ENCODE data around the gene PHYKPL.
"Not testable (repeated sequence)": the region's sequence is repeated elsewhere in the genome, so short reads cannot be mapped to it uniquely, and the experiment has no call there.

PHYKPL gene

GRCh38 chr5:178272591-178272990, 40.0 kb upstream of the PHYKPL start:
- DNase-seq: no peak
- TF ChIP-seq GATA1 (IDR thresholded peaks at IDR 0.05; ENCODE audit: low read depth, low read length): no peak
- TF ChIP-seq POLR2A (IDR thresholded peaks at IDR 0.05; ENCODE audit: low read length): no peak

- no peak for TF ChIP-seq POLR2A (IDR thresholded peaks at IDR 0.05; ENCODE audit: low read length)
- no peak for TF ChIP-seq GATA1 (IDR thresholded peaks at IDR 0.05; ENCODE audit: low read depth, low read length)
- no peak for DNase-seq
Observed at GRCh38 chr5:178271726-178272479, 39.3 kb upstream of the PHYKPL start.

- TF ChIP-seq POLR2A (IDR thresholded peaks at IDR 0.05; ENCODE audit: low read length): no peak
- no peak for TF ChIP-seq GATA1 (IDR thresholded peaks at IDR 0.05; ENCODE audit: low read depth, low read length)
- no peak for DNase-seq
Observed at GRCh38 chr5:178271231-178271630, 38.6 kb upstream of the PHYKPL start.

GRCh38 chr5:178269499-178269898, 36.9 kb upstream of the PHYKPL start:
- no peak for DNase-seq
- TF ChIP-seq GATA1 (IDR thresholded peaks at IDR 0.05; ENCODE audit: low read depth, low read length): no peak
- no peak for TF ChIP-seq POLR2A (IDR thresholded peaks at IDR 0.05; ENCODE audit: low read length)

- TF ChIP-seq GATA1 (IDR thresholded peaks at IDR 0.05; ENCODE audit: low read depth, low read length) (no peak), POLR2A (IDR thresholded peaks at IDR 0.05; ENCODE audit: low read length) (no peak)
Observed at GRCh38 chr5:178267876-178268275, 35.3 kb upstream of the PHYKPL start.

GRCh38 chr5:178267245-178267644, 34.6 kb upstream of the PHYKPL start:
- DNase-seq: no peak
- TF ChIP-seq GATA1 (IDR thresholded peaks at IDR 0.05; ENCODE audit: low read depth, low read length): no peak
- TF ChIP-seq POLR2A (IDR thresholded peaks at IDR 0.05; ENCODE audit: low read length): no peak

More at GRCh38 chr5:178267876-178268275, 35.3 kb upstream of the PHYKPL start:
- DNase-seq: no peak

GRCh38 chr5:178266581-178266980, 34.0 kb upstream of the PHYKPL start:
- no peak for DNase-seq
- TF ChIP-seq POLR2A (IDR thresholded peaks at IDR 0.05; ENCODE audit: low read length): no peak
- TF ChIP-seq GATA1 (IDR thresholded peaks at IDR 0.05; ENCODE audit: low read depth, low read length): no peak

GRCh38 chr5:178265746-178266145, 33.1 kb upstream of the PHYKPL start:
- DNase-seq: no peak
- no peak for TF ChIP-seq GATA1 (IDR thresholded peaks at IDR 0.05; ENCODE audit: low read depth, low read length)
- no peak for TF ChIP-seq POLR2A (IDR thresholded peaks at IDR 0.05; ENCODE audit: low read length)

GRCh38 chr5:178264044-178264443, 31.4 kb upstream of the PHYKPL start:
- TF ChIP-seq GATA1 (IDR thresholded peaks at IDR 0.05; ENCODE audit: low read depth, low read length): no peak
- no peak for TF ChIP-seq POLR2A (IDR thresholded peaks at IDR 0.05; ENCODE audit: low read length)
- no peak for DNase-seq

GRCh38 chr5:178261666-178262600, 29.3 kb upstream of the PHYKPL start:
- no peak for DNase-seq
- TF ChIP-seq GATA1 (IDR thresholded peaks at IDR 0.05; ENCODE audit: low read depth, low read length) (no peak), POLR2A (IDR thresholded peaks at IDR 0.05; ENCODE audit: low read length) (no peak)

GRCh38 chr5:178259623-178260536, 27.3 kb upstream of the PHYKPL start:
- no peak for TF ChIP-seq GATA1 (IDR thresholded peaks at IDR 0.05; ENCODE audit: low read depth, low read length)
- TF ChIP-seq POLR2A (IDR thresholded peaks at IDR 0.05; ENCODE audit: low read length): no peak
- no peak for DNase-seq

GRCh38 chr5:178257650-178258049, 25.0 kb upstream of the PHYKPL start:
- DNase-seq: no peak
- TF ChIP-seq POLR2A (IDR thresholded peaks at IDR 0.05; ENCODE audit: low read length) (no peak), GATA1 (IDR thresholded peaks at IDR 0.05; ENCODE audit: low read depth, low read length) (no peak)

- no peak for DNase-seq
- TF ChIP-seq POLR2A (IDR thresholded peaks at IDR 0.05; ENCODE audit: low read length): no peak
- TF ChIP-seq GATA1 (IDR thresholded peaks at IDR 0.05; ENCODE audit: low read depth, low read length): no peak
Observed at GRCh38 chr5:178256746-178257145, 24.1 kb upstream of the PHYKPL start.

- DNase-seq: not testable (repeated sequence)
Observed at GRCh38 chr5:178253632-178254031, 21.0 kb upstream of the PHYKPL start.

Measured in erythroblast (primary cell).